GM13976 (cell line): ENCODE results near the gene NPY.

Source experiments
- DNase-seq: peaks from one replicate; pipeline ENCODE4 v3.0.0; 2012; ENCODE audit warnings: low spot score
- CTCF ChIP-seq: IDR thresholded peaks from 2 replicates; pipeline ENCODE4 v1.5.1; 2012; ENCODE audit warnings: borderline replicate concordance, mild to moderate bottlenecking; ENCODE audit not compliant: insufficient read depth; ENCODE audit errors: extremely low read depth, missing control alignments, control extremely low read depth
- in situ Hi-C: fragments of 300-500 bp; cut with MboI; formaldehyde crosslinking; loops from one replicate; pipeline ENCODE4 v1.12.0; 2022; ENCODE audit warnings: low sequenced_read_pairs, mixed read lengths, inconsistent platforms; ENCODE audit not compliant: unreplicated experiment

NPY gene

DNA sequence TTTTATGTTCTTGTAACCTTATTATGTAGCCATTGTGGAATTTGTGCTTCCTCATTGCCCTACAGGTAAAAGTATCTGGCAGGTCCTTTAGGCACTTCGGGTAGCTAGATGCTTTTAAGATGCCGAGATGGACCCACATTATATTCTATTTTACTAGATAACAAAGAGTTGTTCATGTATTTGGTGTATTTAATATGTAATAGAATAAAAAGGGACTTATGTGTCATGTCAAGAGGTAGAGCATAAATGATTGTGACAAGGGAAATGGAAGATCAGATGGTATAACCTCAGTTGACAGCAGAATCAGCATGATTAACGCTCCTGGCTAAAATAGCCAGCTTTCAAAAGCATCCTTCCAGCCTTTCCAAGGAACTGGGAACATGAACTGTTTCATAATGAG is 50.6 kb downstream of the NPY start:
- TF ChIP-seq CTCF: no peak
- in situ Hi-C loops: no loop called here
- DNase-seq: no peak

GRCh38 chr7:24336461-24336860 is 52.5 kb downstream of the NPY start:
- DNase-seq: no peak
- in situ Hi-C loops: no loop called here

DNA sequence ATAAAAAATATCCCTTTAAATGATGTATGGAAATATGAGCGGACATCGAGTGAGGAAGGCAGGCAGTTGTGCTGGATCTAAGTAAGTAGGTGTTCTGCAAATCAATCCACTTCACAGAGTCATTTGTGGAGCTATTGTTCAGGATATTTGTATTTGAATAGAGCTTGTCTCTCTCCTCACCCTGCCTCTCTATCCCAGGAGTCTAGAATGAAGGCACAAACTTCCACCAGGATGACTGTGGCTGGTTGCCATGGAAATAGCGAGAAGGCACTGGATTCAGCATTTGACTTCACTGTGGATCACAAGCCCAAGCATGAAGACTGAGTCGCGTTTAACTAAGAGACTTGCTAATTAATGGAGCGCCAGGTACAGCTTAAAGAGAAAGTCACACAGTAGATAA is 53.2 kb downstream of the NPY start:
- no peak for TF ChIP-seq CTCF
- in situ Hi-C loops: no loop called here
- no peak for DNase-seq

More at GRCh38 chr7:24336461-24336860, 52.5 kb downstream of the NPY start:
- TF ChIP-seq CTCF: no peak

DNA sequence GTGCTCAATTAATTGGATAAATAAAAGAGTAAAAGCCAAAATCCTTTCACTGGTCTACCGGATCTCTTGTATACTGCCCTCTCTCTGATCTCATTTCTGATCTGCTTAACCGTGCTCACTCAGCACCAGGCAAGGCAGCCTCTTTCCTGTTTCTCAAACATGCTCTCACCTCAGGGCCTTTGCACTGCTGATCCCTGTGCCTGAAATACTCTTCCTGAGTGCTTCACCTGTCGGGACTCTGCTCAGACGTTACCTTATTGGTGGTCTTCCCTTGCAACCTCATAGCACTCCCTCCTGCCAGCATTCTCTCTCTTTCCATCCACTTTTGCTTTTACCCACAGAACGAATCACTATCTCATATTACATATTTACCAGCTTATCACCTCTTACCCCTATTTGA is 55.6 kb downstream of the NPY start:
- no peak for DNase-seq
- in situ Hi-C loops: no loop called here
- TF ChIP-seq CTCF: no peak

DNA sequence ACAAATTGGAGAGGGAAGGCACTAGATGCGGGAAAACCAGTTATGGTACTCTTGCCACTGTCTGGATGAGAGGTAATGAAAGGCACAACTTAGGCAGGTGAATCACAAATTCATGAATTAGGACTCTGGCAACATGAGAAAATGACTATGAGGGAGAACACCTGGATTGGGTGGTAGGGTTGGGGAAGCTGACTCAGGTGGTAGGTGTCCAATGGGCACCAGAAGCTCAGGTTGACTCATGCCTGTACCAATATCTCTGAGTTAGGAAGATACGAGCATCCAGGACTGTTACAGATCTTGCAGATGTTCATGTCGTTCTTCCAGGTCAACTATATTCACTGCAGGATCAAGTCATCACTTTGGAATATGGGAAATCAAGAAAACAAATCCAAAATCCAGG is 56.7 kb downstream of the NPY start:
- in situ Hi-C loops: no loop called here
- no peak for DNase-seq
- TF ChIP-seq CTCF: no peak
